ENCODE results near the gene ASAP2. TPM values are rescaled to one million over a fixed set of nuclear protein-coding genes. Genes with fewer than 3 reads are reported as not detected.

The ASAP2 gene
- polyA plus RNA-seq, 1 donor (not counting 4 experiments of a cell fraction or from before 2014, with no cell fraction given) = 54.2 TPM

GRCh38 chr2:9241233-9241632, 34.6 kb downstream of the ASAP2 start:
- FAIRE-seq = no peak
- dilution Hi-C loops (cut with MboI; ENCODE audit: extremely low pct_ligation_motif_present, low sequenced_read_pairs) = no loop called here
- H3K27ac ChIP-seq (ENCODE audit: control insufficient read depth, insufficient read depth, low read length) = no peak overlapping the region

GRCh38 chr2:9243357-9243756, 36.7 kb downstream of the ASAP2 start:
- no peak overlapping the region for H2AFZ ChIP-seq (ENCODE audit: control insufficient read depth, low read length)
- H3K4me2 ChIP-seq (ENCODE audit: control insufficient read depth, extremely low read depth, insufficient read depth, low read depth, low read length) = no peak overlapping the region
- no peaks in the 10 kb centered on the region for H4K20me1 ChIP-seq (ENCODE audit: control insufficient read depth, extremely low read depth, insufficient read depth, low read length)
- no peak for DNase-seq (ENCODE audit: low read depth, low spot score)
- no peaks in the 10 kb centered on the region for H3K9me3 ChIP-seq (ENCODE audit: control insufficient read depth, low read depth, low read length)
- H3K9me1 ChIP-seq (ENCODE audit: control insufficient read depth, extremely low read depth, insufficient read depth, low read length) = no peaks in the 10 kb centered on the region
- H3K27me3 ChIP-seq (ENCODE audit: control insufficient read depth, extremely low read depth, insufficient read depth, low read length) = no peaks in the 10 kb centered on the region
- H3K27ac ChIP-seq (ENCODE audit: control insufficient read depth, insufficient read depth, low read length) = no peak overlapping the region
- FAIRE-seq = no peak
- peaks cover 98% of the 10 kb centered on the region for H3K79me2 ChIP-seq (ENCODE audit: control insufficient read depth, insufficient read depth, low read length)
- dilution Hi-C loops (cut with MboI; ENCODE audit: extremely low pct_ligation_motif_present, low sequenced_read_pairs) = no loop called here
- H3K9ac ChIP-seq (ENCODE audit: control insufficient read depth, extremely low read depth, insufficient read depth, low read length) = no peak overlapping the region
- TF ChIP-seq CTCF (optimal IDR thresholded peaks at IDR 0.05 in 1 of 3, IDR thresholded peaks at IDR 0.05 in 1 of 3, conservative IDR thresholded peaks at IDR 0.05 in 1 of 3; ENCODE audit: extremely low read depth in 1 of 3, insufficient read depth in 2 of 3, low read length in 3 of 3) = no peak
- TF ChIP-seq EZH2 (IDR thresholded peaks at IDR 0.05; ENCODE audit: low read length) = no peak
- H3K4me1 ChIP-seq (ENCODE audit: control insufficient read depth, extremely low read depth, insufficient read depth, low read length) = peaks cover 54% of the 10 kb centered on the region
- peaks cover 0 to 10% of the 10 kb centered on the region in 2 experiments for H3K36me3 ChIP-seq (ENCODE audit: control insufficient read depth in 2 of 2, extremely low read depth in 1 of 2, insufficient read depth in 2 of 2, low read length in 2 of 2)
- no peak overlapping the region for H3K4me3 ChIP-seq (ENCODE audit: control insufficient read depth in 2 of 3, extremely low read depth in 1 of 3, insufficient read depth in 2 of 3, low read depth in 1 of 3, low read length in 3 of 3)

More at GRCh38 chr2:9241233-9241632, 34.6 kb downstream of the ASAP2 start:
- H3K4me2 ChIP-seq (ENCODE audit: control insufficient read depth, extremely low read depth, insufficient read depth, low read depth, low read length) = no peak overlapping the region
- H3K79me2 ChIP-seq (ENCODE audit: control insufficient read depth, insufficient read depth, low read length) = peaks cover 98% of the 10 kb centered on the region
- H3K4me3 ChIP-seq (ENCODE audit: control insufficient read depth in 2 of 3, extremely low read depth in 1 of 3, insufficient read depth in 2 of 3, low read depth in 1 of 3, low read length in 3 of 3) = no peak overlapping the region
- TF ChIP-seq CTCF (optimal IDR thresholded peaks at IDR 0.05 in 1 of 3, IDR thresholded peaks at IDR 0.05 in 1 of 3, conservative IDR thresholded peaks at IDR 0.05 in 1 of 3; ENCODE audit: extremely low read depth in 1 of 3, insufficient read depth in 2 of 3, low read length in 3 of 3) = no peak
- no peak for TF ChIP-seq EZH2 (IDR thresholded peaks at IDR 0.05; ENCODE audit: low read length)
- no peaks in the 10 kb centered on the region for H3K27me3 ChIP-seq (ENCODE audit: control insufficient read depth, extremely low read depth, insufficient read depth, low read length)
- H3K9me1 ChIP-seq (ENCODE audit: control insufficient read depth, extremely low read depth, insufficient read depth, low read length) = no peaks in the 10 kb centered on the region
- H2AFZ ChIP-seq (ENCODE audit: control insufficient read depth, low read length) = no peak overlapping the region
- no peak overlapping the region for H3K9ac ChIP-seq (ENCODE audit: control insufficient read depth, extremely low read depth, insufficient read depth, low read length)
- H3K4me1 ChIP-seq (ENCODE audit: control insufficient read depth, extremely low read depth, insufficient read depth, low read length) = peaks cover 56% of the 10 kb centered on the region
- peaks cover 0 to 13% of the 10 kb centered on the region in 2 experiments for H3K36me3 ChIP-seq (ENCODE audit: control insufficient read depth in 2 of 2, extremely low read depth in 1 of 2, insufficient read depth in 2 of 2, low read length in 2 of 2)
- no peak for DNase-seq (ENCODE audit: low read depth, low spot score)
- H4K20me1 ChIP-seq (ENCODE audit: control insufficient read depth, extremely low read depth, insufficient read depth, low read length) = no peaks in the 10 kb centered on the region
- no peaks in the 10 kb centered on the region for H3K9me3 ChIP-seq (ENCODE audit: control insufficient read depth, low read depth, low read length)
